ENCODE measurements around the gene NDST3.
A peak's percentile ranks its signal among the peaks of the same experiment; 100 is the strongest.

The NDST3 gene

DNA sequence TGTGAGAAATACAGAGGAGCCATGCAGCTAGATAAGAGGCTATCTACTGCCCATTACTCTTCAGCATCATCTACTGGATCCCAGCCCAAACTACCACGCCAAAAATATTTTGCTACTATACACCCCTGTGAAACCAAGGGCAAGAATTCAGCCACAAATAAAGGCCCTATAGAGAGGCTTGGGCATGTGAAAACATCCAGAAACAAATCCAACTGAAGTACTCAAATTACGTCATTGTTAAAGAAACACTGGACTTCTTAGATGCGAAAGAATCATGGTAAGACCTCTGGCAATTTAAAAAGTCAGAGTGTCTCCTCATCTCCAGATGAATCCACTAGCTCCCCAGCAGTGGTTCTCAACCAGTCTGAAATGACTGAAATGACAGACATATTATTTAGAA, 12.8 kb downstream of the NDST3 start:
- no peak for ATAC-seq
- no peak for TF ChIP-seq ARNTL (CRISPR knock-in tag; IDR thresholded peaks at IDR 0.05; ENCODE audit: borderline replicate concordance, low read depth)
- TF ChIP-seq, protein P1, sequence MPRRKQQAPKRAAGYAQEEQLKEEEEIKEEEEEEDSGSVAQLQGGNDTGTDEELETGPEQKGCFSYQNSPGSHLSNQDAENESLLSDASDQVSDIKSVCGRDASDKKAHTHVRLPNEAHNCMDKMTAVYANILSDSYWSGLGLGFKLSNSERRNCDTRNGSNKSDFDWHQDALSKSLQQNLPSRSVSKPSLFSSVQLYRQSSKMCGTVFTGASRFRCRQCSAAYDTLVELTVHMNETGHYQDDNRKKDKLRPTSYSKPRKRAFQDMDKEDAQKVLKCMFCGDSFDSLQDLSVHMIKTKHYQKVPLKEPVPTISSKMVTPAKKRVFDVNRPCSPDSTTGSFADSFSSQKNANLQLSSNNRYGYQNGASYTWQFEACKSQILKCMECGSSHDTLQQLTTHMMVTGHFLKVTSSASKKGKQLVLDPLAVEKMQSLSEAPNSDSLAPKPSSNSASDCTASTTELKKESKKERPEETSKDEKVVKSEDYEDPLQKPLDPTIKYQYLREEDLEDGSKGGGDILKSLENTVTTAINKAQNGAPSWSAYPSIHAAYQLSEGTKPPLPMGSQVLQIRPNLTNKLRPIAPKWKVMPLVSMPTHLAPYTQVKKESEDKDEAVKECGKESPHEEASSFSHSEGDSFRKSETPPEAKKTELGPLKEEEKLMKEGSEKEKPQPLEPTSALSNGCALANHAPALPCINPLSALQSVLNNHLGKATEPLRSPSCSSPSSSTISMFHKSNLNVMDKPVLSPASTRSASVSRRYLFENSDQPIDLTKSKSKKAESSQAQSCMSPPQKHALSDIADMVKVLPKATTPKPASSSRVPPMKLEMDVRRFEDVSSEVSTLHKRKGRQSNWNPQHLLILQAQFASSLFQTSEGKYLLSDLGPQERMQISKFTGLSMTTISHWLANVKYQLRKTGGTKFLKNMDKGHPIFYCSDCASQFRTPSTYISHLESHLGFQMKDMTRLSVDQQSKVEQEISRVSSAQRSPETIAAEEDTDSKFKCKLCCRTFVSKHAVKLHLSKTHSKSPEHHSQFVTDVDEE (CRISPR knock-in tag; IDR thresholded peaks at IDR 0.05): no peak
- no peak for TF ChIP-seq SNAI2 (CRISPR knock-in tag; IDR thresholded peaks at IDR 0.05)
- TF ChIP-seq TCF4 (CRISPR knock-in tag; IDR thresholded peaks at IDR 0.05; ENCODE audit: borderline replicate concordance): no peak
- TF ChIP-seq, protein P2, sequence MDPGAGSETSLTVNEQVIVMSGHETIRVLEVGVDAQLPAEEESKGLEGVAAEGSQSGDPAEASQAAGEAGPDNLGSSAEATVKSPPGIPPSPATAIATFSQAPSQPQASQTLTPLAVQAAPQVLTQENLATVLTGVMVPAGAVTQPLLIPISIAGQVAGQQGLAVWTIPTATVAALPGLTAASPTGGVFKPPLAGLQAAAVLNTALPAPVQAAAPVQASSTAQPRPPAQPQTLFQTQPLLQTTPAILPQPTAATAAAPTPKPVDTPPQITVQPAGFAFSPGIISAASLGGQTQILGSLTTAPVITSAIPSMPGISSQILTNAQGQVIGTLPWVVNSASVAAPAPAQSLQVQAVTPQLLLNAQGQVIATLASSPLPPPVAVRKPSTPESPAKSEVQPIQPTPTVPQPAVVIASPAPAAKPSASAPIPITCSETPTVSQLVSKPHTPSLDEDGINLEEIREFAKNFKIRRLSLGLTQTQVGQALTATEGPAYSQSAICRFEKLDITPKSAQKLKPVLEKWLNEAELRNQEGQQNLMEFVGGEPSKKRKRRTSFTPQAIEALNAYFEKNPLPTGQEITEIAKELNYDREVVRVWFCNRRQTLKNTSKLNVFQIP (CRISPR knock-in tag; IDR thresholded peaks at IDR 0.05; ENCODE audit: borderline replicate concordance, low read depth): no peak
- TF ChIP-seq ZC3H10 (CRISPR knock-in tag; IDR thresholded peaks at IDR 0.05): no peak
- no peak for TF ChIP-seq BACH2 (CRISPR knock-in tag; IDR thresholded peaks at IDR 0.05; ENCODE audit: borderline replicate concordance)
- TF ChIP-seq ZFP30 (CRISPR knock-in tag; IDR thresholded peaks at IDR 0.05): no peak
- TF ChIP-seq OSR1 (CRISPR knock-in tag; IDR thresholded peaks at IDR 0.05): no peak
- no peak for TF ChIP-seq CSDC2 (CRISPR knock-in tag; IDR thresholded peaks at IDR 0.05)
- TF ChIP-seq GLIS3 (CRISPR knock-in tag; IDR thresholded peaks at IDR 0.05): no peak
- TF ChIP-seq TOX (CRISPR knock-in tag; IDR thresholded peaks at IDR 0.05; ENCODE audit: borderline replicate concordance): no peak
- no peak for TF ChIP-seq ESRRG (CRISPR knock-in tag; IDR thresholded peaks at IDR 0.05)
- no peak for TF ChIP-seq ZFP3 (CRISPR knock-in tag; IDR thresholded peaks at IDR 0.05)

DNA sequence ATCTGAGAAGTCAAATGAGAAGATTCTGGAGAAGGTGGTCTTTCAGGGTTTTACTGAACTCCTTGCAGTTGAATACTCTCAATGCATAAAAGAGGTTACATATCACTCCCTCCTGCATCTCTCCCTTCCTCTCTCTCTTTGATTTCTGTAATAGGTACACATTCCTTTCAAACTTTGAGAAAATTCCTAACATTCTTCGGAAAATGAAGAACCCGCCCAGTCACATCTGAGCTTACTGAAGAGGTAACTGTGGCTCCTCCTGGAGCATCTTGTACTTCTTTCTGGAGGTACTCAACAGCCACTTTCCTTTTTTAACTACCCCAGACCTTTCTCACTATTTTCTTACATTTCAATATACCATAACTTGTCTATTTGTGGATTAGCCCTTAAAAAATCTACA, 24.7 kb downstream of the NDST3 start:
- TF ChIP-seq PPARA (CRISPR knock-in tag; IDR thresholded peaks at IDR 0.05; ENCODE audit: borderline replicate concordance): no peak
- no peak for TF ChIP-seq OSR1 (CRISPR knock-in tag; IDR thresholded peaks at IDR 0.05)
- no peak for TF ChIP-seq ZC3H10 (CRISPR knock-in tag; IDR thresholded peaks at IDR 0.05)
- TF ChIP-seq RARB (CRISPR knock-in tag; IDR thresholded peaks at IDR 0.05): no peak
- no peak for TF ChIP-seq BACH2 (CRISPR knock-in tag; IDR thresholded peaks at IDR 0.05; ENCODE audit: borderline replicate concordance)
- no peak for TF ChIP-seq ESRRG (CRISPR knock-in tag; IDR thresholded peaks at IDR 0.05)
- TF ChIP-seq GLIS3 (CRISPR knock-in tag; IDR thresholded peaks at IDR 0.05): no peak
- ATAC-seq: no peak

DNA sequence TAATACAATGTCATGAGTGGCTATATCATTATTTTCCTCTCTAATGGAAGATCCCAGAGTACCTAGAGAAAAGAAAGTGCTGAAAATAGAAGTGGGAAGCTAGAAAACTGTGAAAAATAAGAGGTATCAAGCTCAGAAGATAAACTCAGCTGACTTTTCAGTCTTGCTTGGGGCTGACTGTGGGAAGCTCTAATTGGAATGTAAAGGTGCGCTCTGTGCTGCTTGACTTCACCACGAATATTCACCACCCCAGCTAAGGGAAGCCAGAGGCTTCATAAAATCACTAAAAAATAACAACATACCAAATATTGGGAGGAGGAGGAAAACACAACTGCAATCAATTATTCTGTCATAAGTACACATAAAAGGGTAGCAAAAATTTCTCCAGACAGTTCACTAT, 25.1 kb downstream of the NDST3 start:
- TF ChIP-seq ZFP30 (CRISPR knock-in tag; IDR thresholded peaks at IDR 0.05): no peak
- no peak for TF ChIP-seq ESRRG (CRISPR knock-in tag; IDR thresholded peaks at IDR 0.05)
- TF ChIP-seq PPARA (CRISPR knock-in tag; IDR thresholded peaks at IDR 0.05; ENCODE audit: borderline replicate concordance): no peak
- TF ChIP-seq, protein P2 (CRISPR knock-in tag; IDR thresholded peaks at IDR 0.05; ENCODE audit: borderline replicate concordance, low read depth): no peak
- TF ChIP-seq SNAI2 (CRISPR knock-in tag; IDR thresholded peaks at IDR 0.05): no peak
- ATAC-seq: no peak

DNA sequence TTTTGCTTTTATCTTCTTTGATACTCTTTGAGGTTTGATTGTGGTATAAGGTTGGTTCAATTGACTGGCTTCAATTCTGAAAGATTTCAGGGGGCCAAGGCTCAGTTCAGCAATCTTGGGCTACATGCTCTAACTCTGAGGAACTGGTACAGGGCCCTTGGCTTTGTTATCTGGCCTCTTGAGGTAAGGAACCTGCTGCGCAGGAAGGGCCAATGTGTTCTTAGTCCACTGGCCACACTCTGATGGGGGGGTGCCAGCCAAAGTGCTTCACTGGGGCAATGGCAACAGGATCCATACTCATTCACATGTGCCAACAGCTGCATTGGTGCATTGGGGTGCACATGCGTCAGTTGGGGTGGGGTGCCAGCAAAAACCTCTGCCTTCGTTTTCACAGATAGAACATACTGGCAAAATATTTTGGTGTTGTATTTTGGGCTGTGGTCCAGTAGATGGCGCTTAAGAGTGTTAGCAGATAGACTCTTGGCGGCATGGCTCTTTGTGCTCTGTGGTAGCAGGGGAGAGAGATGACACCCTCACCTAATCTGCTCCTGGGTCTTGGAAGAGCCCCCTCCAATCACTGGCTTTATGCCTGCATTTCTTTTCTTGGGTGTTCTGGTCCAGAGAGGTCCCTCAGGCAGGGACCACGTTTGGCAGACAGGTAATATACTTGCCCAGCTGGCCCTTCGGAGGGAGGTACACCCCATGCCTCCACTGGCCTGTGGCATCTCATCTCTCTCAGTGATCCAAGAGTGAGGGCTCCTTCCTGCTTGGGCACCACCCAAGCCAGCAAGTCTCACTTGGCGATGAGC, 42.9 kb downstream of the NDST3 start:
- ATAC-seq: peak; percentile 77
- TF ChIP-seq, protein P3, sequence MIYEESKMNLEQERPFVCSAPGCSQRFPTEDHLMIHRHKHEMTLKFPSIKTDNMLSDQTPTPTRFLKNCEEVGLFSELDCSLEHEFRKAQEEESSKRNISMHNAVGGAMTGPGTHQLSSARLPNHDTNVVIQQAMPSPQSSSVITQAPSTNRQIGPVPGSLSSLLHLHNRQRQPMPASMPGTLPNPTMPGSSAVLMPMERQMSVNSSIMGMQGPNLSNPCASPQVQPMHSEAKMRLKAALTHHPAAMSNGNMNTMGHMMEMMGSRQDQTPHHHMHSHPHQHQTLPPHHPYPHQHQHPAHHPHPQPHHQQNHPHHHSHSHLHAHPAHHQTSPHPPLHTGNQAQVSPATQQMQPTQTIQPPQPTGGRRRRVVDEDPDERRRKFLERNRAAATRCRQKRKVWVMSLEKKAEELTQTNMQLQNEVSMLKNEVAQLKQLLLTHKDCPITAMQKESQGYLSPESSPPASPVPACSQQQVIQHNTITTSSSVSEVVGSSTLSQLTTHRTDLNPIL (CRISPR knock-in tag; IDR thresholded peaks at IDR 0.05; ENCODE audit: low read depth): no peak
- TF ChIP-seq, protein P4, sequence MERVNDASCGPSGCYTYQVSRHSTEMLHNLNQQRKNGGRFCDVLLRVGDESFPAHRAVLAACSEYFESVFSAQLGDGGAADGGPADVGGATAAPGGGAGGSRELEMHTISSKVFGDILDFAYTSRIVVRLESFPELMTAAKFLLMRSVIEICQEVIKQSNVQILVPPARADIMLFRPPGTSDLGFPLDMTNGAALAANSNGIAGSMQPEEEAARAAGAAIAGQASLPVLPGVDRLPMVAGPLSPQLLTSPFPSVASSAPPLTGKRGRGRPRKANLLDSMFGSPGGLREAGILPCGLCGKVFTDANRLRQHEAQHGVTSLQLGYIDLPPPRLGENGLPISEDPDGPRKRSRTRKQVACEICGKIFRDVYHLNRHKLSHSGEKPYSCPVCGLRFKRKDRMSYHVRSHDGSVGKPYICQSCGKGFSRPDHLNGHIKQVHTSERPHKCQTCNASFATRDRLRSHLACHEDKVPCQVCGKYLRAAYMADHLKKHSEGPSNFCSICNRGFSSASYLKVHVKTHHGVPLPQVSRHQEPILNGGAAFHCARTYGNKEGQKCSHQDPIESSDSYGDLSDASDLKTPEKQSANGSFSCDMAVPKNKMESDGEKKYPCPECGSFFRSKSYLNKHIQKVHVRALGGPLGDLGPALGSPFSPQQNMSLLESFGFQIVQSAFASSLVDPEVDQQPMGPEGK (CRISPR knock-in tag; IDR thresholded peaks at IDR 0.05; ENCODE audit: borderline replicate concordance): no peak
- TF ChIP-seq ZNF70 (CRISPR knock-in tag; IDR thresholded peaks at IDR 0.05) (no peak), ESRRG (CRISPR knock-in tag; IDR thresholded peaks at IDR 0.05) (no peak), TOX (CRISPR knock-in tag; IDR thresholded peaks at IDR 0.05; ENCODE audit: borderline replicate concordance) (no peak), ZNF8 (CRISPR knock-in tag; IDR thresholded peaks at IDR 0.05) (no peak), ZFP3 (CRISPR knock-in tag; IDR thresholded peaks at IDR 0.05) (no peak), GLIS3 (CRISPR knock-in tag; IDR thresholded peaks at IDR 0.05) (no peak), ARNTL (CRISPR knock-in tag; IDR thresholded peaks at IDR 0.05; ENCODE audit: borderline replicate concordance, low read depth) (no peak), CSDC2 (CRISPR knock-in tag; IDR thresholded peaks at IDR 0.05) (no peak)
- TF ChIP-seq, protein P2 (CRISPR knock-in tag; IDR thresholded peaks at IDR 0.05; ENCODE audit: borderline replicate concordance, low read depth): no peak
- TF ChIP-seq, protein P5, sequence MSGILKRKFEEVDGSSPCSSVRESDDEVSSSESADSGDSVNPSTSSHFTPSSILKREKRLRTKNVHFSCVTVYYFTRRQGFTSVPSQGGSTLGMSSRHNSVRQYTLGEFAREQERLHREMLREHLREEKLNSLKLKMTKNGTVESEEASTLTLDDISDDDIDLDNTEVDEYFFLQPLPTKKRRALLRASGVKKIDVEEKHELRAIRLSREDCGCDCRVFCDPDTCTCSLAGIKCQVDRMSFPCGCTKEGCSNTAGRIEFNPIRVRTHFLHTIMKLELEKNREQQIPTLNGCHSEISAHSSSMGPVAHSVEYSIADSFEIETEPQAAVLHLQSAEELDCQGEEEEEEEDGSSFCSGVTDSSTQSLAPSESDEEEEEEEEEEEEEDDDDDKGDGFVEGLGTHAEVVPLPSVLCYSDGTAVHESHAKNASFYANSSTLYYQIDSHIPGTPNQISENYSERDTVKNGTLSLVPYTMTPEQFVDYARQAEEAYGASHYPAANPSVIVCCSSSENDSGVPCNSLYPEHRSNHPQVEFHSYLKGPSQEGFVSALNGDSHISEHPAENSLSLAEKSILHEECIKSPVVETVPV (CRISPR knock-in tag; IDR thresholded peaks at IDR 0.05): no peak
